ENCODE results near the gene ENTHD1.

The ENTHD1 gene

GRCh38 chr22:39733191-39733590, 160.4 kb downstream of the ENTHD1 start:
- TF ChIP-seq CTCF (IDR thresholded peaks at IDR 0.05; ENCODE audit: borderline replicate concordance, extremely low read depth, low read length, poor library complexity, severe bottlenecking) = no peak
- H3K36me3 ChIP-seq (ENCODE audit: insufficient read depth, low read length) = no peaks in the 10 kb centered on the region
- H3K9ac ChIP-seq (ENCODE audit: low read depth, low read length) = no peak overlapping the region
- DNase-seq = no peak
- no peaks in the 10 kb centered on the region for H3K27me3 ChIP-seq (ENCODE audit: insufficient read depth, low read length, poor library complexity)
- no peak overlapping the region for H3K4me3 ChIP-seq (ENCODE audit: low read depth in 1 of 2, low read length in 2 of 2)
- ATAC-seq (ENCODE audit: insufficient read depth, low read depth) = no peak
- H3K4me2 ChIP-seq (ENCODE audit: insufficient read depth, low read length) = no peak overlapping the region
- no peak overlapping the region for H3K27ac ChIP-seq (ENCODE audit: low read length)
- H2AFZ ChIP-seq (ENCODE audit: low read depth, low read length) = no peak overlapping the region
- no peaks in the 10 kb centered on the region for H3K9me3 ChIP-seq (ENCODE audit: insufficient read depth, low read length, severe bottlenecking)
- no peaks in the 10 kb centered on the region for H4K20me1 ChIP-seq (ENCODE audit: insufficient read depth, low read length)
- no peaks in the 10 kb centered on the region for H3K79me2 ChIP-seq (ENCODE audit: insufficient read depth, low read length)
- H3K4me1 ChIP-seq (ENCODE audit: insufficient read depth, low read length) = no peaks in the 10 kb centered on the region

- Histone ChIP-seq H2AFZ (ENCODE audit: low read depth, low read length) (no peak overlapping the region), H3K9ac (ENCODE audit: low read depth, low read length) (no peak overlapping the region), H3K4me1 (ENCODE audit: insufficient read depth, low read length) (no peaks in the 10 kb centered on the region), H4K20me1 (ENCODE audit: insufficient read depth, low read length) (no peaks in the 10 kb centered on the region), H3K27ac (ENCODE audit: low read length) (no peak overlapping the region), H3K36me3 (ENCODE audit: insufficient read depth, low read length) (no peaks in the 10 kb centered on the region), H3K4me2 (ENCODE audit: insufficient read depth, low read length) (no peak overlapping the region), H3K79me2 (ENCODE audit: insufficient read depth, low read length) (no peaks in the 10 kb centered on the region), H3K27me3 (ENCODE audit: insufficient read depth, low read length, poor library complexity) (no peaks in the 10 kb centered on the region), H3K9me3 (ENCODE audit: insufficient read depth, low read length, severe bottlenecking) (no peaks in the 10 kb centered on the region), H3K4me3 (ENCODE audit: low read depth in 1 of 2, low read length in 2 of 2) (no peak overlapping the region)
- ATAC-seq (ENCODE audit: insufficient read depth, low read depth) = no peak
- DNase-seq = no peak
- TF ChIP-seq CTCF (IDR thresholded peaks at IDR 0.05; ENCODE audit: borderline replicate concordance, extremely low read depth, low read length, poor library complexity, severe bottlenecking) = no peak
- no peak for TF ChIP-seq EZH2 (IDR thresholded peaks at IDR 0.05; ENCODE audit: borderline replicate concordance, low read depth, low read length, severe bottlenecking)
Observed at GRCh38 chr22:39732625-39733024, 160.9 kb downstream of the ENTHD1 start.

GRCh38 chr22:39731881-39732555, 161.5 kb downstream of the ENTHD1 start:
- H3K36me3 ChIP-seq (ENCODE audit: insufficient read depth, low read length) = no peaks in the 10 kb centered on the region
- no peak overlapping the region for H3K4me3 ChIP-seq (ENCODE audit: low read depth in 1 of 2, low read length in 2 of 2)
- ATAC-seq (ENCODE audit: insufficient read depth, low read depth) (no peak), DNase-seq (no peak)
- no peak overlapping the region for H3K9ac ChIP-seq (ENCODE audit: low read depth, low read length)
- H3K27ac ChIP-seq (ENCODE audit: low read length) = no peak overlapping the region
- TF ChIP-seq CTCF (IDR thresholded peaks at IDR 0.05; ENCODE audit: borderline replicate concordance, extremely low read depth, low read length, poor library complexity, severe bottlenecking) (no peak), EZH2 (IDR thresholded peaks at IDR 0.05; ENCODE audit: borderline replicate concordance, low read depth, low read length, severe bottlenecking) (no peak)
- no peaks in the 10 kb centered on the region for H3K79me2 ChIP-seq (ENCODE audit: insufficient read depth, low read length)
- H3K4me2 ChIP-seq (ENCODE audit: insufficient read depth, low read length) = no peak overlapping the region
- no peaks in the 10 kb centered on the region for H4K20me1 ChIP-seq (ENCODE audit: insufficient read depth, low read length)
- H2AFZ ChIP-seq (ENCODE audit: low read depth, low read length) = no peak overlapping the region
- no peaks in the 10 kb centered on the region for H3K27me3 ChIP-seq (ENCODE audit: insufficient read depth, low read length, poor library complexity)
- H3K9me3 ChIP-seq (ENCODE audit: insufficient read depth, low read length, severe bottlenecking) = no peaks in the 10 kb centered on the region
- H3K4me1 ChIP-seq (ENCODE audit: insufficient read depth, low read length) = no peaks in the 10 kb centered on the region

GRCh38 chr22:39731481-39731880, 162.1 kb downstream of the ENTHD1 start:
- Histone ChIP-seq H3K9me3 (ENCODE audit: insufficient read depth, low read length, severe bottlenecking) (no peaks in the 10 kb centered on the region), H3K79me2 (ENCODE audit: insufficient read depth, low read length) (no peaks in the 10 kb centered on the region), H3K27ac (ENCODE audit: low read length) (no peak overlapping the region), H3K9ac (ENCODE audit: low read depth, low read length) (no peak overlapping the region), H3K36me3 (ENCODE audit: insufficient read depth, low read length) (no peaks in the 10 kb centered on the region), H2AFZ (ENCODE audit: low read depth, low read length) (no peak overlapping the region), H3K4me3 (ENCODE audit: low read depth in 1 of 2, low read length in 2 of 2) (no peak overlapping the region), H3K4me2 (ENCODE audit: insufficient read depth, low read length) (no peak overlapping the region), H3K4me1 (ENCODE audit: insufficient read depth, low read length) (no peaks in the 10 kb centered on the region), H3K27me3 (ENCODE audit: insufficient read depth, low read length, poor library complexity) (no peaks in the 10 kb centered on the region), H4K20me1 (ENCODE audit: insufficient read depth, low read length) (no peaks in the 10 kb centered on the region)
- ATAC-seq (ENCODE audit: insufficient read depth, low read depth) (no peak), DNase-seq (no peak)
- TF ChIP-seq EZH2 (IDR thresholded peaks at IDR 0.05; ENCODE audit: borderline replicate concordance, low read depth, low read length, severe bottlenecking) = no peak
- no peak for TF ChIP-seq CTCF (IDR thresholded peaks at IDR 0.05; ENCODE audit: borderline replicate concordance, extremely low read depth, low read length, poor library complexity, severe bottlenecking)
